HG03520 (cell line): ENCODE measurements around the gene TNRC6B.
"Not testable (repeated sequence)": the region's sequence is repeated elsewhere in the genome, so short reads cannot be mapped to it uniquely, and the experiment has no call there.

ENCODE experiments used
- ATAC-seq: cut with Tn5 transposase; IDR thresholded peaks from one replicate; pipeline ENCODE4 v1.9.1; 2021; ENCODE audit warnings: mild to moderate bottlenecking, moderate library complexity; ENCODE audit not compliant: unreplicated experiment

Gene TNRC6B

GRCh38 chr22:40212121-40212520 is 34.4 kb downstream of the TNRC6B start:
- ATAC-seq = no peak

DNA sequence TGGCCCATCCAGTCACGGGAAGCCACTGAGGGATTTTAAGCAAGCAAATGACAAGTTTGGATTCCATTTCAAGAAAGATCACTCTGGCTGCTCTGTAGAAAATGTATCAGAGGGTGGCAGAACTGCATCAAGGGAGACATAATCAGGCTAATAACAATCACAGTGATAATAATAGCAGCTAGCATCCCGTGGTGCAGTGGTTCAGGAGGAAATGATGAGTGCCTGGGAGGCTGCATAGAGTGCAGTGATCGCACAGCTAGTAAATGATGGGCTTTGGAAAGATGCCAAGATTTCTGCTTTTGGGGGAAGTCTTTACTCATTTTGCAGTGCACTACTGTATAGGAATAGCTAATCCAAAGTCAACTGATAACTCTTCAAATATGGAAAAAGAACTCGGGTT is 35.8 kb downstream of the TNRC6B start:
- ATAC-seq = no peak

DNA sequence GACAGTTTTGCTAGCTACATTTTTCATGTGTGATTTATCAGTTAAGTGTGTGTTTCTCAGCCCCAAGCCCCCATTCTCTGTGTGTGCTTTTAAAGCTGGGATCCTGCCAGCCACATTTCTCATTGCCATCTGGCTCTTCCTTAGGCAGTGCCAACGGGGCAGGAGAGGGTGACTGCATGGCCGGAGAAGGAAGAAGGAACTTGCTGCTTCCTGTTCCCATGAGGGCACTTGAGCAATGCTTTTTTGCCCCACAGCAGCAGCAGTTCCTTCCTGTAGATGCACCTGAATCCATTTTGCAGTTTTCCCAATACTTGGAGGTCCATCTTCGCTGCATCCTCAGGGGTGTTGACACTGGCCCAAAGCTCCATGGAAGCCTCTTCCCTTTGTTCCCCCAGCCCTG is 37.5 kb downstream of the TNRC6B start:
- ATAC-seq = no peak

DNA sequence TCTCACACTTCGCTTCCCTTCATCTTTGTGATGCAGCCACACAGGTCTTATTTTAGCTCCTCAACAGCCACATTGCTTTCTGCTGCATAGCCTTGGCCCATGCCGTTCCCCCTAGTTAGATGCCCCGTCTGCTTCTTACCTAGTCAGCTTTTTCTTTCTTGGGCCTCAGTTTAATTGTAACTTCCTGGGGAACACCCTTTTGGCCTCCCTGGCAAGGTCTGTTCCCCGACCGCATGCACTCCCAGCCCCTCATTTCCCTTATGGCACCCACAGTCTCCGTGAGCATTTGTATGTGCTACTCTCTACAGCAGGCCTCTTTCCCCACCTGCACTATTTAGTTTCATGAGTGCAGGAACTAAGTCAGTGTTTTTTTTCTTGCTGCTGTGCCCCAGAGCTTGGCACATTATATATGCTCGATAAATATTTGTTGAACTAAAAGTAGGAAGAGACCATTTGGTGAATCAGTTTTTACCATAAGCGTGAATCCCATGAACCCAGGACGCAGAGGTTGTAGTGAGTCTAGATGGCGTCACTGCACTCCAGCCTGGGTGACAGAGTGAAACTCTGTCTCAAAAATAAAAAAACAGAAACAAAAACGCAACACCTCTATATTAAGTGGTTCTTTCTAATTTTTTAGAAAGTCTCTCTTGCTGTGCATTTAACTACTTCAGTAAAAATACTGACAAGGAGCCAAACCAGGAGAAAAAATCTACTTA is 38.5 kb downstream of the TNRC6B start:
- no peak for ATAC-seq

DNA sequence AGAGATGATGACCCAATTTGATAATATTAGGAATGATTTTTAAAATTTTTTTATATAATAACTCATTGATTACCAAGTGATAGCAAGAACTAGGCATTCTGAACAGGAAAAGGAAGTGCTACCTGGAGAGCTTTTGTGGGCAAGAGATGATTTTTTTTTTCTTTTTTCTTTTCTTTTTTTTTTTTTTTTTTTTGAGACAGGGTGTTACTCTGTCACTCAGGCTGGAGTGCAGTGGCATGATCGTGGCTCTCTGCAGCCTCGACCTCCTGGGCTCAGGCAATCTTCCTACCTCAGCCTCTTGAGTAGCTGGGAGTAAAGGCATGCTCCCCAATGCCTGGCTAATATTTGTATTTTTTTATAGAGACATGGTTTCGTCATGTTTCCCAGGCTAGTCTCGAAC is 40.4 kb downstream of the TNRC6B start:
- no peak for ATAC-seq

DNA sequence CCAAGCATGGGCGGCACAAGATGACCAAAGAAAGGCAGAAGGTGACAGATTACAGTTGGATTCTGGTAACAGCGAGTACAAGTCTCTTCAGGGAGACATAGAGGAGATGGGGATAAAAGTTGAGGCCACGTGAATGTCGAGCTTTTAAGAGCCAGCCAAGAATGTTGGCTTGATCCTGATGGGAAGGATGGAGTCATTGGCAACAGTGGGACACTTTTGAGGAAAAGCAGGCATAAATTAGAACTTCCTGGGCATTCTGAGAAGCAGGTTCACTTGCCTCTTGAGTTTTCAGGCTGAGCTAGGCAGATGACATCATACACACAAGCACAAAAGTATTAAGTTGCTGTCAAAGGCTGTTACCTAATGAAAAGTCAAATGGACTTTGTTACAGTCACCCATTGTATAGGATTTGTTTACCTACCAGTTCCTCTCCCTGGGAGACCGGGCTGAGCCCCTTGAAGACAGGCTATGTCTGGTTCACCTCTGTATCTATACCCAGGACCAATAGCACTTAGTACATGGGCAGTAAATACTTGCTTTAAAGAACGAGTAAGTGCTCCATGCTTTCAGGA is 41.1 kb downstream of the TNRC6B start:
- no peak for ATAC-seq

DNA sequence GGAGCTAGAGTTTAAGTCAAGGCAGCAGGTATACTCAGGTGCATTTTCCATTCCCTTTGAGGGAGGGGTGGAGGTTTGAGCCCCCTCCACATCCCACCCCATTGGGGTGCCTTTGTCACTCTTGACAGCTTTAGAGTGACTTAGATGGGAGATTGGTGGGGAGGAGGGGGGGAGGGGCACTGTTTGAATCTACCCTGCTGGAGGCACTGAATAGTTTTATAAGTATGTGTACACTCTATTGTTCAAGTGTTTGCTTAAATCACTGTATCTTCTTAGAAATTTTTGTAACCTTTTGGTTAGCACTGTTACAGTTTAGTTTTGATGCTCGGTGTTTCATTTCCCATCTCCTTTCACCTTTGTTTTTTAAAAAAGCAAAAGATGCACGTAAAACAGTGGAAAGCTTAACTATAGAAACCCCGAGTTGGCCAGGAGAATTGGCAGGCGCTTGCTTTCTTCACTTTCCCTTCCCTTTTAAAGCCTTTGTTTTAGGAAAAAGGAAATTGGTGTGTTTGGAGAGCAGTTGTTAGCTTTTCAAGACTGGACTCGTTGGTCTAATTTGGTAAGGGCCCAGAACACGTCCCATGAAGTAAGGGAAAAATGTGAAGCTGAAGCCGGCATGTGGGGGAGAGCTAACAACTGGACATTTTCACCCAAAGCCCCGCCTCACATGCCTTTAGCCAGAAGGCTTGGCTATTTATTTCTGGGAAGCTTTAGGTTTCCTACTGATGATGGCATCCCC is 42.8 kb downstream of the TNRC6B start:
- no peak for ATAC-seq

GRCh38 chr22:40221055-40221414 is 43.3 kb downstream of the TNRC6B start:
- ATAC-seq = no peak

DNA sequence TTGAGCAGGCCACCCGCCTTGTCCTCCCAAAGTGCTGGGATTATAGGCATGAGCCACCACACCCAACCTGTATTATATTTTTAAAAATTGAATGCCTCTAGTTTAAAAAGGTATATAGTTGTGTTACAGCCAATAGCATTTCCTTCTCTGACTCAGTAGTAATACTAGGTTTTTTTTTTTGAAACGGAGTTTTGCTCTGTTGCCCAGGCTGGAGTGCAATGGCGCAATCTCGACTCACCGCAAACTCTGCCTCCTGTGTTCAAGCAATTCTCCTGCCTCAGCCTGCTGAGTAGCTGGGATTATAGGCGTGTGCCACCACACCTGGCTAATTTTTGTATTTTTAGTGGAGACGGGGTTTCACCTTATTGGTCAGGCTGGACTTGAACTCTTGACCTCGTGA is 45.3 kb downstream of the TNRC6B start:
- ATAC-seq = not testable (repeated sequence)

- no peak for ATAC-seq
Measured at GRCh38 chr22:40224702-40225101, 47.0 kb downstream of the TNRC6B start.

DNA sequence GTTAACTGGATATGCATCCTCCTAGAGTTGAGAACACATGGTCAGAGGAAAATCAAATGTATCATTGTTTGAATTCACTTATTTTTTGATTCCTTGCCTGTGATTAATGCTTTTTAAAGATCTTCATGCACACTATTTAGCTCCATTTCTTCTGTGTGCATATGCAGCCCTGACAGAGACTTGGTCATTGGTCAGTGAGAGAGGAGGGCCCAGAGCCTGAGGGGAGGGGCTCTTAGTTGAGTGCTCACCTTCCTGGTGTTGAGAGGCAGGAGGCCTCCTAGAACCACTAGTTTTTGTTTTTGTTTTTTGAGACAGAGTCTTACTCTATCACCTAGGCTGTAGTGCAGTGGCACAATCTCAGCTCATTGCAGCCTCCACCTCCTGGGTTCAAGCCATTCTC is 48.9 kb downstream of the TNRC6B start:
- no peak for ATAC-seq

GRCh38 chr22:40231618-40232313 is 54.0 kb downstream of the TNRC6B start:
- ATAC-seq = no peak

GRCh38 chr22:40232624-40233023 is 54.9 kb downstream of the TNRC6B start:
- ATAC-seq = no peak

DNA sequence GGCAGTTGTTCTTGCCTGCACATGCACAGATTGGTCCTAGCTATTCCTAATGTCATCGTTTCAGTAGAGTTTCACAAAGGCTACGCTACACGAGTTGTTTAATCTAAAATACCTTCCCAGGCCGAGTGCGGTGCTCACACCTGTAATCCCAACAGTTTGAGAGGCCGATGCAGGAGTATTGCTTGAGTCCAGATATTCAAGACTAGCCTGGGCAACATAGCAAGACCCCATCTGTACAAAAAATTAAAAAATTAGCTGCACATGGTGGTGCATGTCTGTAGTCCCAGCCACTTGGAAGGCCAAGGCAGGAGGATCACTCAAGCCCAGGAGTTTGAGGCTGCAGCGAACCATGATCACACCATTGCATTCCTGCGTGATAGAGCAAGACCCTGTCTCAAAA is 56.2 kb downstream of the TNRC6B start:
- no peak for ATAC-seq

GRCh38 chr22:40234658-40235057 is 56.9 kb downstream of the TNRC6B start:
- no peak for ATAC-seq

DNA sequence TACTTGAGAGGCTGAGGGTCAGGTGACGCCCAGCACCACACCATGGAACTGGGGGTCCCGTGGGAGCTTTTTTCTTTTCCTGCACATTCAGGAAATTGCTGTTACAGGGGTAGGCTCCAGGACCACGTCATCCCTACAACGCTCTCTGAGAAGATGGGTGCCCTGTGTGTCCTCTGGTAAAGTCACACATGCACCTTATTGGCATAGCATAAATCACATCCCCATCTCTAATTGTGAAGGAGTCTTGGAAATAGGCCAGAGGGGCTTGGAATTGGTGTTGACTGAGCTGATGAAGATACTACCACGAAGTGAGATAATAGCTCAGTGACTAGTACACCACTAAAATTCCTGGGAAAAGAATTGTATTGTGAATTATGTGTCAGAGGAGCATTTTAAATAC is 57.6 kb downstream of the TNRC6B start:
- no peak for ATAC-seq

- ATAC-seq = no peak
Measured at GRCh38 chr22:40236131-40236665, 58.5 kb downstream of the TNRC6B start.

DNA sequence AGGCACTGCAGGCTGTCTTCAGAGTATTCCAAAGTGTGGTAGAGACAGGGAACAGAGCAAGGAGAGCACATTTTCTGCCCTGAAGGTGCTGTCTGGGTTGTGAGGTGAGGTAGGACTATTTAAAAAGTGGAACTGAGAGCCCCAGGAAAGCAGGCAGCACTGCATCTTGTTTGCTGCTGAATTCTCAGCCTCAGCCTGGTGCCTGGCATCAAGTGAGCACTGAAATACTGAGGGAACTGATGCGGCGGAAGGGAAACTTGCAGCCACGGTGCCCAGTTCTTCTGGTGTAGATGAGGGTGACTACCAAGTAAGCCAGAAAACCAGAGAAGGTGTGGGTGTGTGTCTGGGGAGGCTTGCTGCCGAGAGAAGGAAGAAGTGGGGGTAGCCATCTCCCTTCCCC is 59.5 kb downstream of the TNRC6B start:
- no peak for ATAC-seq

DNA sequence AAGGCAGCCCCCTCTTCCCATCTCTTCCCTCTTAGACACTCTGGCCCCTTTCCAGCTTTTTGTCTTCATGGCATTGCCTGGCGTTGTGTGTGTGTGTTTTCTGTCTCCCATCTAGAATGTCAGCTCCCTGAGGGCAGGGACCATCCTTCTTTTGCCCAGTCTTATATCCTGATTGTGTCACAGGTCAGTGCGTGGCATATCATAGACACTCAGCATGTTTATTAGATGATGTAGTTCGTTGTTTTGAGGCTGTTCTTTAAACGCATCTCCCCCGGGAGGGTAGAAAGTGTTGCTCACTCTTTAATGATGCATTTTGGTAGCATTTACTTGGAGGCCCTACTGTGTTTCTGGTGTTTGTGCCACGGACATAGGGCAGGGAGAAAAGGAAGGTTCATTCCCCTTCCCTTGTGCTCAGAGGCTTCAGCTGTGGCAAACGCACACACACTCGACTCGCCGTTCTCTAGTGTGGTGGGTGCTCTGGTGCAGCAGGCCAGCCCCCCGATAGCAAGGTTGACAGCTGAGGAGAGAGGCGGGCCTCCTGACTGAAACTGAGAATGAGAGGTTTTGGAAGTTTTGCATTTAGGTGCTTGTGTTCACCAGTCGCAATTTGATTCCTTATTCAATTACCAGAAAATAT is 60.2 kb downstream of the TNRC6B start:
- no peak for ATAC-seq

DNA sequence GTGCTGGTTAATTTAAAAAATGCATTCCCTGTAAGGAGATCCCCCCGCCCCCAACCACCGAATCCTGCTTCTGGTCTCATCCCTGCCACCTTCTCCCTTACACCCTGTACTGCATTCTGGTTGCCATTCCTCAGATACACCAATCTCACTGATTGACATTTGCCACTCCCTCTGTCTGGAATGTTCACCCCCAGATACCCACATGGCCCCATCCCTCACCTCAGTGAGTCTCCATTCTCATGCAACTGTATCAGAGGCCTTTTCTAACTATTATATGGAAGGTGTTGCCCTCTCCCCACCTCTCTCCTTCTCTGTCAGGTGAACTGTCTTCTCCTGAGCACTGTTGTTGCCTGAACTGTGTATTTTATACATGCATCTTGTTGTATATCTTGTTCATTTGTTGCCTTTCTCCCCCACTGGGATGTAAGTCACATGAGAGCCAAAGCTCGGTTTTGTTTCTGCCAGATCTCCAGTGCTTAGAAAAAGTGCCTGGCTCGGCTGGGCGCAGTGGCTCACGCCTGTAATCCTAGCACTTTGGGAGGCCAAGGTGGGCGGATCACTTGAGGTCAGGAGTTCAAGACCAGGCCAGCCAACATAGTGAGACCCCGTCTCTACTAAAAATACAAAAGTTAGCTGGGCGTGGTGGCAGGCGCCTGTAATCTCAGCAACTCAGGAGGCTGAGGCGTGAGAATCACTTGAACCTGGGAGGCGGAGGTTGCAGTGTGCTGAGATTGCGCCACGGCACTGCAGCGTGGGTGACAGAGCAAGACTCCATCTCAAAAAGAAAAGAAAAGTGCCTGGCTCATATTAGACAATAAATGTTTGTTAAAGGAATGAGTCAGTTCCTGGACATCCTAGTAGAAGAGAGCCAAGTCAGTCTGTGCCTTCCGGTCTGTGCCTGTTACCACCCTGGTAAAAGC is 61.0 kb downstream of the TNRC6B start:
- no peak for ATAC-seq
